ENCODE data around the gene DRC3.

DNA sequence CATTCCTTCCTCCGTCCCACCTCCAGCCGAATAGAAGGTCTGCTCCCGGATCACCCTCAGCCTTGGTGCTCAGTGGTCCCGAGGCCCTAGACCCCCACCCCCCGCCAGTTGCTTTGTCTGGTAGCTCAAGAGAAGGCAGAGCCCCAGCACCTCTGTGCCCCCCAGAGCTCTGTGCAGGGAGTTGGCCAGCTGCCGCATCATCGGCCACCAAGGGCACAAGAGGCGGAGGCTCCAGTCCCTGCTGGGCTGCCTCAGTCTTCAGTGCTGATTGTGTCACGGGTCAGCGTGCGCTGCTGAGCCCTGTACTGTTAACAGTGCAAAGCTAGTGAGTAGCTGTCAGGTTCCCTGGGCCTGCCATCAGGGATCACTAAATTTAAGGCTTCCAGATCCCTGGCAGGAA lies 92.9 kb downstream of the DRC3 start:
- TF ChIP-seq, protein P1, sequence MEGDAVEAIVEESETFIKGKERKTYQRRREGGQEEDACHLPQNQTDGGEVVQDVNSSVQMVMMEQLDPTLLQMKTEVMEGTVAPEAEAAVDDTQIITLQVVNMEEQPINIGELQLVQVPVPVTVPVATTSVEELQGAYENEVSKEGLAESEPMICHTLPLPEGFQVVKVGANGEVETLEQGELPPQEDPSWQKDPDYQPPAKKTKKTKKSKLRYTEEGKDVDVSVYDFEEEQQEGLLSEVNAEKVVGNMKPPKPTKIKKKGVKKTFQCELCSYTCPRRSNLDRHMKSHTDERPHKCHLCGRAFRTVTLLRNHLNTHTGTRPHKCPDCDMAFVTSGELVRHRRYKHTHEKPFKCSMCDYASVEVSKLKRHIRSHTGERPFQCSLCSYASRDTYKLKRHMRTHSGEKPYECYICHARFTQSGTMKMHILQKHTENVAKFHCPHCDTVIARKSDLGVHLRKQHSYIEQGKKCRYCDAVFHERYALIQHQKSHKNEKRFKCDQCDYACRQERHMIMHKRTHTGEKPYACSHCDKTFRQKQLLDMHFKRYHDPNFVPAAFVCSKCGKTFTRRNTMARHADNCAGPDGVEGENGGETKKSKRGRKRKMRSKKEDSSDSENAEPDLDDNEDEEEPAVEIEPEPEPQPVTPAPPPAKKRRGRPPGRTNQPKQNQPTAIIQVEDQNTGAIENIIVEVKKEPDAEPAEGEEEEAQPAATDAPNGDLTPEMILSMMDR (IDR thresholded peaks at IDR 0.05; ENCODE audit: low read length), result no peak
- TF ChIP-seq EZH2 (optimal IDR thresholded peaks at IDR 0.05; ENCODE audit: low read depth, low read length), result no peak
